Smooth muscle cell (in vitro differentiated cells): ENCODE results near the gene UVRAG. TPM values are rescaled to one million over a fixed set of nuclear protein-coding genes. Genes with fewer than 3 reads are reported as not detected.

Source experiments
- DNase-seq: peaks from one replicate; lab custom pipeline; 2025; ENCODE audit not compliant: unreplicated experiment; lab: John Stamatoyannopoulos, UW
- H2AFZ ChIP-seq: fragments of 200-600 bp; sonication (generic); 2 replicates; pipeline ENCODE4 v1.6.0; 2016; ENCODE audit warnings: antibody characterized with exemption, low read depth, mild to moderate bottlenecking
- H3F3A ChIP-seq: fragments of 200-600 bp; sonication (generic); 2 replicates; pipeline ENCODE4 v1.6.0; 2017; ENCODE audit warnings: antibody characterized with exemption, low read depth
- H3K27ac ChIP-seq: fragments of 200-600 bp; sonication (generic); 2 replicates; pipeline ENCODE4 v1.5.1; 2016; ENCODE audit warnings: low read depth, mild to moderate bottlenecking
- H3K27me3 ChIP-seq: fragments of 200-600 bp; sonication (generic); 2 replicates; pipeline ENCODE4 v1.6.1; 2016; ENCODE audit warnings: low read depth, mild to moderate bottlenecking
- H3K36me3 ChIP-seq: fragments of 200-600 bp; sonication (generic); 2 replicates; pipeline ENCODE4 v1.5.1; 2016; ENCODE audit warnings: low read depth
- H3K4me1 ChIP-seq: fragments of 200-600 bp; sonication (generic); 2 replicates; pipeline ENCODE4 v1.5.1; 2016; ENCODE audit warnings: low read depth
- H3K4me2 ChIP-seq: fragments of 200-600 bp; sonication (generic); 2 replicates; pipeline ENCODE4 v1.6.0; 2016; ENCODE audit warnings: mild to moderate bottlenecking
- H3K4me3 ChIP-seq: fragments of 200-600 bp; sonication (generic); 2 replicates; pipeline ENCODE4 v1.5.1; 2016; ENCODE audit warnings: mild to moderate bottlenecking
- H3K79me2 ChIP-seq: fragments of 200-600 bp; sonication (generic); 2 replicates; pipeline ENCODE4 v1.6.0; 2016; ENCODE audit warnings: low read depth, mild to moderate bottlenecking
- H3K9ac ChIP-seq: fragments of 200-600 bp; sonication (generic); 2 replicates; pipeline ENCODE4 v1.6.0; 2016; ENCODE audit warnings: low read depth
- H3K9me3 ChIP-seq: fragments of 200-600 bp; sonication (generic); replicated peaks from 2 replicates; pipeline ENCODE4 v1.5.1; 2016; ENCODE audit warnings: low read depth
- H4K20me1 ChIP-seq: fragments of 200-600 bp; sonication (generic); 2 replicates; pipeline ENCODE4 v1.6.0; 2016; ENCODE audit warnings: low read depth
- CTCF ChIP-seq: fragments of 200-600 bp; sonication (generic); IDR thresholded peaks from 2 replicates; pipeline ENCODE4 v1.5.1; 2017; ENCODE audit warnings: borderline replicate concordance, mild to moderate bottlenecking, antibody characterized with exemption; ENCODE audit not compliant: insufficient read depth, poor library complexity, severe bottlenecking
- WGBS: methylation state at CpG from one replicate; pipeline ENCODE4 v1.1.7; 2016; ENCODE audit warnings: low lambda C conversion rate; 5-methylcytosine and 5-hydroxymethylcytosine counted together
- polyA plus RNA-seq: library from polyadenylated mRNA; unstranded; fragments of >200 nt; fragmentation: Nextera tagmentation; extraction: Ambion mirVana; gene quantifications from 2 replicates; pipeline ENCODE4 v1.2.1, GENCODE V29; 2016
- total RNA-seq: library from RNA; depleted of rRNA; stranded (reverse); fragments of >200 nt; gene quantifications from 2 replicates; pipeline ENCODE4 v1.2.3, GENCODE V29; 2014

The UVRAG gene
- total and polyA plus RNA-seq, 2 experiments from 2014 or later = 12.9 to 20.2 TPM

GRCh38 chr11:75770102-75770501, 44.9 kb upstream of the UVRAG start:
- DNase-seq = no peak
- H3K36me3 ChIP-seq = no peaks in the 10 kb centered on the region
- no peaks in the 10 kb centered on the region for H3K9me3 ChIP-seq
- H3K27ac ChIP-seq = no peak overlapping the region
- H4K20me1 ChIP-seq = no peaks in the 10 kb centered on the region
- H3K79me2 ChIP-seq = no peaks in the 10 kb centered on the region
- no peaks in the 10 kb centered on the region for H3F3A ChIP-seq
- peak overlapping the region; percentile 62 for H3K4me3 ChIP-seq
- H3K4me1 ChIP-seq = peaks cover 8% of the 10 kb centered on the region
- H3K9ac ChIP-seq = no peak overlapping the region
- 87% methylated on average over 5 of the region's 5 CpGs for WGBS
- peaks cover 39% of the 10 kb centered on the region for H3K27me3 ChIP-seq
- no peak overlapping the region for H2AFZ ChIP-seq
- TF ChIP-seq CTCF = no peak
- H3K4me2 ChIP-seq = no peak overlapping the region

GRCh38 chr11:75771646-75772410, 43.2 kb upstream of the UVRAG start:
- no peak for TF ChIP-seq CTCF
- H3K27me3 ChIP-seq = peaks cover 39% of the 10 kb centered on the region

GRCh38 chr11:75773595-75774353, 41.2 kb upstream of the UVRAG start:
- Histone ChIP-seq H3K36me3 (no peaks in the 10 kb centered on the region), H3K9ac (no peak overlapping the region), H3K4me2 (no peak overlapping the region), H3F3A (no peaks in the 10 kb centered on the region), H3K9me3 (no peaks in the 10 kb centered on the region), H2AFZ (no peak overlapping the region), H3K4me3 (no peak overlapping the region), H3K4me1 (peaks cover 7% of the 10 kb centered on the region), H3K27ac (no peak overlapping the region), H3K27me3 (peaks cover 23% of the 10 kb centered on the region), H4K20me1 (no peaks in the 10 kb centered on the region), H3K79me2 (no peaks in the 10 kb centered on the region)
- DNase-seq = no peak
- TF ChIP-seq CTCF = no peak
- 95% methylated on average over 5 of the region's 5 CpGs for WGBS

More at GRCh38 chr11:75771646-75772410, 43.2 kb upstream of the UVRAG start:
- Histone ChIP-seq H3K27ac (no peak overlapping the region), H3K4me1 (peaks cover 8% of the 10 kb centered on the region), H3K36me3 (no peaks in the 10 kb centered on the region), H3K4me3 (no peak overlapping the region), H4K20me1 (no peaks in the 10 kb centered on the region), H2AFZ (no peak overlapping the region), H3K9ac (no peak overlapping the region), H3K79me2 (no peaks in the 10 kb centered on the region), H3K4me2 (no peak overlapping the region), H3K9me3 (no peaks in the 10 kb centered on the region), H3F3A (no peaks in the 10 kb centered on the region)
- 72% methylated on average over 6 of the region's 6 CpGs for WGBS
- DNase-seq = no peak
